Measurements from ENCODE around the gene DISP2. TPM values are rescaled to one million over a fixed set of nuclear protein-coding genes. Genes with fewer than 3 reads are reported as not detected.

DISP2 gene
- total RNA-seq, 1 experiment from 2014 or later = 0.62 TPM

DNA sequence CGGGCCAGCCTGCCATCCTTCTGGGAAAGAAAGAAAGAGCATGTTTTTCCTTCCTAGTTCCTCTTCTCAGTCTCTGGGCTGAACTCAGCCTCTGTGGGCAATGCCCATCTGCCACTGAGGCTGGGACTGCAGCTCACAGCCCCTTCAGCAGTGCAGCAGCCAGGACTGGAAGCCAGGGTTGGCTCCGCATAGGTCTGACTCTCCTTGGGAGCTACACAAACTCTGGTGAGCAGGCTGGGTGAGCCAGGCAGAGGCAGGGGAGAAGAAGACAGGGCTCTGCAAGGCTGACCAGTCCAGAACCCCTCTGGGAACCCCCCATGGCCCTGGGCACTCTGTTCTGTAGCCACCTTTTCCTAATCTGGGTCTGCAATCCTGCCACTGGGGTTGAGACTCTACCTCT is 3.6 kb downstream of the DISP2 start:
- CTCF ChIA-PET = no interaction called here
- intact Hi-C loops (cut with micrococcal nuclease; ENCODE audit: unreplicated experiment) = no loop called here
- no peak for DNase-seq (ENCODE audit: low spot score)
- BruUV-seq (replicated peaks) = no TSS peak
- H3K4me1 ChIP-seq (ENCODE audit: insufficient read depth, low read length, poor library complexity, severe bottlenecking) = peaks cover 11% of the 10 kb centered on the region
- H3K9me3 ChIP-seq (ENCODE audit: low read depth, low read length, poor library complexity, severe bottlenecking) = no peaks in the 10 kb centered on the region
- no peak for TF ChIP-seq EZH2 (IDR thresholded peaks at IDR 0.05; ENCODE audit: borderline replicate concordance, low read depth, low read length, poor library complexity, severe bottlenecking)
- TF ChIP-seq, protein P1, sequence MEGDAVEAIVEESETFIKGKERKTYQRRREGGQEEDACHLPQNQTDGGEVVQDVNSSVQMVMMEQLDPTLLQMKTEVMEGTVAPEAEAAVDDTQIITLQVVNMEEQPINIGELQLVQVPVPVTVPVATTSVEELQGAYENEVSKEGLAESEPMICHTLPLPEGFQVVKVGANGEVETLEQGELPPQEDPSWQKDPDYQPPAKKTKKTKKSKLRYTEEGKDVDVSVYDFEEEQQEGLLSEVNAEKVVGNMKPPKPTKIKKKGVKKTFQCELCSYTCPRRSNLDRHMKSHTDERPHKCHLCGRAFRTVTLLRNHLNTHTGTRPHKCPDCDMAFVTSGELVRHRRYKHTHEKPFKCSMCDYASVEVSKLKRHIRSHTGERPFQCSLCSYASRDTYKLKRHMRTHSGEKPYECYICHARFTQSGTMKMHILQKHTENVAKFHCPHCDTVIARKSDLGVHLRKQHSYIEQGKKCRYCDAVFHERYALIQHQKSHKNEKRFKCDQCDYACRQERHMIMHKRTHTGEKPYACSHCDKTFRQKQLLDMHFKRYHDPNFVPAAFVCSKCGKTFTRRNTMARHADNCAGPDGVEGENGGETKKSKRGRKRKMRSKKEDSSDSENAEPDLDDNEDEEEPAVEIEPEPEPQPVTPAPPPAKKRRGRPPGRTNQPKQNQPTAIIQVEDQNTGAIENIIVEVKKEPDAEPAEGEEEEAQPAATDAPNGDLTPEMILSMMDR (conservative IDR thresholded peaks at IDR 0.05; ENCODE audit: low read depth, low read length) = no peak
- no peaks in the 10 kb centered on the region for H3K36me3 ChIP-seq (ENCODE audit: insufficient read depth, low read length, poor library complexity, severe bottlenecking)
- H3K4me3 ChIP-seq (ENCODE audit: low read depth, low read length, poor library complexity, severe bottlenecking) = no peak overlapping the region
- H3K27me3 ChIP-seq (replicated peaks; ENCODE audit: insufficient read depth, low read depth, low read length, poor library complexity) = no peaks in the 10 kb centered on the region
- POLR2A ChIA-PET (ENCODE audit: low non-redundant PET) = no interaction called here
- no peak overlapping the region for H3K27ac ChIP-seq (ENCODE audit: low read depth, low read length, poor library complexity, severe bottlenecking)

DNA sequence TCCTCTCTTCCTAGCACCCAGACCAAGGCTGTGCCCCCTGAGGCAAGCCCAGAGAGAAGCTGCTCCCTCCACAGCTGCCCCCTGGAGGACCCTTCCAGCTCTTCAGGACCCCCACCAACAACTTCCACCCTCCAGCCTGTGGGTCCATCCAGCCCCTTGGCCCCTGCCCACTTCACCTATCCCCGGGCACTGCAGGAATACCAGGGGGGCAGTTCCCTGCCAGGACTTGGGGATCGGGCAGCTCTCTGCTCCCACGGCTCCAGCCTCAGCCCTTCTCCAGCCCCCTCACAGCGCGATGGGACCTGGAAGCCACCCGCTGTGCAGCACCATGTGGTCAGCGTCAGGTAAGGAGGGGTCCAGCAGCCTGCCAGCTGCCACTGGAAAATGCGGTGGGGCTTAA is 5.6 kb downstream of the DISP2 start:
- intact Hi-C loops (cut with micrococcal nuclease; ENCODE audit: unreplicated experiment) = no loop called here
- ChIA-PET POLR2A (ENCODE audit: low non-redundant PET) (no interaction called here), CTCF (no interaction called here)
- no peak overlapping the region for H3K4me3 ChIP-seq (ENCODE audit: low read depth, low read length, poor library complexity, severe bottlenecking)
- TF ChIP-seq EZH2 (IDR thresholded peaks at IDR 0.05; ENCODE audit: borderline replicate concordance, low read depth, low read length, poor library complexity, severe bottlenecking) = no peak
- TF ChIP-seq, protein P1 (conservative IDR thresholded peaks at IDR 0.05; ENCODE audit: low read depth, low read length) = no peak
- DNase-seq (ENCODE audit: low spot score) = no peak
- H3K27me3 ChIP-seq (replicated peaks; ENCODE audit: insufficient read depth, low read depth, low read length, poor library complexity) = no peaks in the 10 kb centered on the region
- BruUV-seq (replicated peaks) = no TSS peak
- no peaks in the 10 kb centered on the region for H3K9me3 ChIP-seq (ENCODE audit: low read depth, low read length, poor library complexity, severe bottlenecking)
- H3K36me3 ChIP-seq (ENCODE audit: insufficient read depth, low read length, poor library complexity, severe bottlenecking) = no peaks in the 10 kb centered on the region
- H3K27ac ChIP-seq (ENCODE audit: low read depth, low read length, poor library complexity, severe bottlenecking) = no peak overlapping the region
- H3K4me1 ChIP-seq (ENCODE audit: insufficient read depth, low read length, poor library complexity, severe bottlenecking) = peaks cover 13% of the 10 kb centered on the region

DNA sequence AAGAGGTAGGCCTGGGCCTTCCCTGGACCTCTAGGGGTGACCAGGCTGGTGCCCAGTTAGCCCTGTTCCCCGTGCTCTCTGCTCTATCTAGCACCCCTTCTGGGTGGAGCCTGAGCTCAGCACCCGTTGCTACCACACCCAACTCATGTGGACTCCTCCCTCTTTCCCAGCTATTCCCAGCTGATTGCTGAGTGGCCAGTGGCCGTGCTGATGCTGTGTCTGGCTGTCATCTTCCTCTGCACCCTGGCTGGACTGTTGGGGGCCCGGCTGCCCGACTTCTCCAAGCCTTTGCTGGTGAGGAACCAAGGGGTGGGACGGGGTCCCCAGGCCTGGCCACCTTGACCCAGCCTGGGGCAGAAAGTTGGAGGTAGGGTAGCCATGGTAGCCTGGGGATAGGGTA is 6.2 kb downstream of the DISP2 start:
- CTCF ChIA-PET = no interaction called here
- no peak overlapping the region for H3K4me3 ChIP-seq (ENCODE audit: low read depth, low read length, poor library complexity, severe bottlenecking)
- no peak for DNase-seq (ENCODE audit: low spot score)
- peaks cover 9% of the 10 kb centered on the region for H3K4me1 ChIP-seq (ENCODE audit: insufficient read depth, low read length, poor library complexity, severe bottlenecking)
- intact Hi-C loops (cut with micrococcal nuclease; ENCODE audit: unreplicated experiment) = no loop called here
- POLR2A ChIA-PET (ENCODE audit: low non-redundant PET) = interaction anchor here (1.2 kb wide), 1 partner anchor 41 kb away, joined by 4 read pairs; no protein-coding TSS in a partner anchor
- no peaks in the 10 kb centered on the region for H3K36me3 ChIP-seq (ENCODE audit: insufficient read depth, low read length, poor library complexity, severe bottlenecking)
- no TSS peak for BruUV-seq (replicated peaks)
- H3K9me3 ChIP-seq (ENCODE audit: low read depth, low read length, poor library complexity, severe bottlenecking) = no peaks in the 10 kb centered on the region
- no peak overlapping the region for H3K27ac ChIP-seq (ENCODE audit: low read depth, low read length, poor library complexity, severe bottlenecking)
- no peak for TF ChIP-seq EZH2 (IDR thresholded peaks at IDR 0.05; ENCODE audit: borderline replicate concordance, low read depth, low read length, poor library complexity, severe bottlenecking)
- TF ChIP-seq, protein P1 (conservative IDR thresholded peaks at IDR 0.05; ENCODE audit: low read depth, low read length) = no peak
- no peaks in the 10 kb centered on the region for H3K27me3 ChIP-seq (replicated peaks; ENCODE audit: insufficient read depth, low read depth, low read length, poor library complexity)

All from A673 (cell line).